Gastrocnemius medialis (tissue), 4 donors: ENCODE data around the gene ATG7. TPM values are rescaled to one million over a fixed set of nuclear protein-coding genes. Genes with fewer than 3 reads are reported as not detected.

Experiments
- ATAC-seq, 2 donors: fragments of 150-250 bp; one replicate each; pipeline ENCODE4 v1.9.1; 2016
- DNase-seq, 2 donors: peaks; one replicate each; pipeline ENCODE4 v3.0.0-alpha.2; 2019
- H3K27ac ChIP-seq, 4 donors: fragments of 200-600 bp; sonication (generic); 1 replicate in 1 of 4; 2 replicates in 3 of 4; pipeline ENCODE4 v1.5.1; 2016 to 2018; ENCODE audit warnings: mild to moderate bottlenecking in 2 of 4, moderate library complexity in 1 of 4
- H3K27me3 ChIP-seq, 3 donors: fragments of 200-600 bp; sonication (generic) in 2 of 3; 1 replicate in 1 of 3; 2 replicates in 2 of 3; pipeline versions ENCODE4 v1.5.1 to v1.6.0; 2016 to 2019; ENCODE audit warnings: mild to moderate bottlenecking in 1 of 3, moderate library complexity in 1 of 3
- H3K36me3 ChIP-seq, 2 donors: fragments of 200-600 bp; sonication (generic) in 1 of 2; one replicate each; pipeline ENCODE4 v1.5.1; 2017 to 2018
- H3K4me1 ChIP-seq, 2 donors: fragments of 200-600 bp; sonication (generic) in 1 of 2; one replicate each; pipeline ENCODE4 v1.5.1; 2016 to 2017; ENCODE audit warnings: mild to moderate bottlenecking in 2 of 2
- H3K4me3 ChIP-seq, 4 donors: fragments of 200-600 bp; sonication (generic) in 3 of 4; 1 replicate in 1 of 4; 2 replicates in 3 of 4; pipeline ENCODE4 v1.5.1; 2016 to 2019; ENCODE audit warnings: mild to moderate bottlenecking in 2 of 4
- H3K9me3 ChIP-seq, 3 donors: fragments of 200-600 bp; sonication (generic) in 2 of 3; 1 replicate in 1 of 3; 2 replicates in 2 of 3; pipeline ENCODE4 v1.5.1; 2016 to 2019
- POLR2A ChIP-seq, 2 donors: fragments of 450-650 bp; IDR thresholded peaks; one replicate each; pipeline ENCODE4 v1.6.1; 2017; ENCODE audit warnings: antibody characterized with exemption in 2 of 2, mild to moderate bottlenecking in 2 of 2, moderate library complexity in 2 of 2
- in situ Hi-C, 4 donors: fragments of 200-750 bp; cut with MboI; loops; one replicate each; pipeline versions ENCODE4 v1.15.0 to v1.8.0; 2017; ENCODE audit warnings: low sequenced_read_pairs in 4 of 4
- intact Hi-C: fragments of 100-400 bp; cut with DNase I; formaldehyde crosslinking; loops from one replicate; pipeline ENCODE4 v1.15.1; 2023; ENCODE audit warnings: low total_unique reads
- total RNA-seq, 4 donors: library from RNA; depleted of rRNA; stranded (reverse); fragments of >200 nt; gene quantifications; one replicate each; pipeline versions ENCODE4 v1.1.0 to v1.2.3, GENCODE V29; 2016
- TF ChIP-seq, protein P1 (sequence below), 5 experiments: fragments of 450-650 bp in 3 of 5; fragments of 200-600 bp in 2 of 5; sonication (generic) in 2 of 5; IDR thresholded peaks in 4 of 5; conservative IDR thresholded peaks in 1 of 5; 1 replicate in 4 of 5; 2 replicates in 1 of 5; pipeline ENCODE4 v1.5.1; 2016 to 2019; ENCODE audit warnings: antibody characterized with exemption in 5 of 5, mild to moderate bottlenecking in 3 of 5, moderate library complexity in 3 of 5

The ATG7 gene
- total RNA-seq, 4 donors from 2014 or later, result 13.5 to 29.2 (median 15.0) TPM

GRCh38 chr3:11583235-11583634 lies 311.0 kb downstream of the ATG7 start:
- DNase-seq, result no peak
- H3K27ac ChIP-seq, result peak overlapping the region; percentile 13 to 58 (median 42)
- ATAC-seq, result no peak
- H3K9me3 ChIP-seq, result no peaks in the 10 kb centered on the region
- in situ Hi-C loops (no loop called here), intact Hi-C loops (no loop called here)
- H3K4me1 ChIP-seq, result peaks cover 62 to 70% of the 10 kb centered on the region in 2 donors
- H3K27me3 ChIP-seq, result no peaks in the 10 kb centered on the region
- no peak overlapping the region for H3K4me3 ChIP-seq
- TF ChIP-seq, protein P1, sequence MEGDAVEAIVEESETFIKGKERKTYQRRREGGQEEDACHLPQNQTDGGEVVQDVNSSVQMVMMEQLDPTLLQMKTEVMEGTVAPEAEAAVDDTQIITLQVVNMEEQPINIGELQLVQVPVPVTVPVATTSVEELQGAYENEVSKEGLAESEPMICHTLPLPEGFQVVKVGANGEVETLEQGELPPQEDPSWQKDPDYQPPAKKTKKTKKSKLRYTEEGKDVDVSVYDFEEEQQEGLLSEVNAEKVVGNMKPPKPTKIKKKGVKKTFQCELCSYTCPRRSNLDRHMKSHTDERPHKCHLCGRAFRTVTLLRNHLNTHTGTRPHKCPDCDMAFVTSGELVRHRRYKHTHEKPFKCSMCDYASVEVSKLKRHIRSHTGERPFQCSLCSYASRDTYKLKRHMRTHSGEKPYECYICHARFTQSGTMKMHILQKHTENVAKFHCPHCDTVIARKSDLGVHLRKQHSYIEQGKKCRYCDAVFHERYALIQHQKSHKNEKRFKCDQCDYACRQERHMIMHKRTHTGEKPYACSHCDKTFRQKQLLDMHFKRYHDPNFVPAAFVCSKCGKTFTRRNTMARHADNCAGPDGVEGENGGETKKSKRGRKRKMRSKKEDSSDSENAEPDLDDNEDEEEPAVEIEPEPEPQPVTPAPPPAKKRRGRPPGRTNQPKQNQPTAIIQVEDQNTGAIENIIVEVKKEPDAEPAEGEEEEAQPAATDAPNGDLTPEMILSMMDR (IDR thresholded peaks at IDR 0.05 in 4 of 5, conservative IDR thresholded peaks at IDR 0.05 in 1 of 5), result no peak
- TF ChIP-seq POLR2A (IDR thresholded peaks at IDR 0.05), result no peak
- no peaks in the 10 kb centered on the region for H3K36me3 ChIP-seq

DNA sequence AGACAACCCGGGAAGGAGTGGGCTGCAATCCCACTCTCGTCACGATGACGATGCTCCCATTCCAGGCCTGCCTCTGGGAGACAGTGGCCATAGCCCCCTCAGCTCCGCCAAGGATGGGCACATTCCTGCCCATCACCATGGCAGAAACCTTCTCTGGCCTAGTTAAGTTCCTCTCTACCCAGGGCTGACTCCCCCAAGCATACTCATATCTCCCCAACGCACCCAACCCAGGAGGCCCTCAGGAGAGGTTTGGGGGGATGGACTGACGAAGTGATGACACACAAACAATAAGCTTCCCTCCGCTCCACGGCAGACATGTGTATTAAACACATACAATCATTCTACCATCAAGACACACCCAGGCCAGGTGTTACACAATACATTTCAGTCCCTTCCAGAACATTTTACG lies 311.4 kb downstream of the ATG7 start:
- Histone ChIP-seq H3K9me3 (no peaks in the 10 kb centered on the region), H3K27me3 (no peaks in the 10 kb centered on the region), H3K36me3 (no peaks in the 10 kb centered on the region), H3K4me3 (no peak overlapping the region), H3K27ac (peak overlapping the region; percentile 13 to 58 (median 42)), H3K4me1 (peaks cover 65 to 72% of the 10 kb centered on the region in 2 donors)
- ATAC-seq (no peak), DNase-seq (no peak)
- in situ Hi-C loops, result no loop called here
- intact Hi-C loops, result no loop called here
- TF ChIP-seq, protein P1 (IDR thresholded peaks at IDR 0.05 in 4 of 5, conservative IDR thresholded peaks at IDR 0.05 in 1 of 5), result no peak
- no peak for TF ChIP-seq POLR2A (IDR thresholded peaks at IDR 0.05)

- in situ Hi-C loops (no loop called here), intact Hi-C loops (no loop called here)
- no peak overlapping the region for H3K27ac ChIP-seq
- H3K27me3 ChIP-seq, result no peaks in the 10 kb centered on the region
- no peaks in the 10 kb centered on the region for H3K36me3 ChIP-seq
- TF ChIP-seq, protein P1 (IDR thresholded peaks at IDR 0.05 in 4 of 5, conservative IDR thresholded peaks at IDR 0.05 in 1 of 5), result no peak
- no peak for TF ChIP-seq POLR2A (IDR thresholded peaks at IDR 0.05)
- H3K4me1 ChIP-seq, result peaks cover 74 to 81% of the 10 kb centered on the region in 2 donors
- ATAC-seq (no peak), DNase-seq (no peak)
- H3K4me3 ChIP-seq, result no peak overlapping the region
- H3K9me3 ChIP-seq, result no peaks in the 10 kb centered on the region
These were observed 312.4 kb downstream of the ATG7 start for GRCh38 chr3:11584570-11584969.

DNA sequence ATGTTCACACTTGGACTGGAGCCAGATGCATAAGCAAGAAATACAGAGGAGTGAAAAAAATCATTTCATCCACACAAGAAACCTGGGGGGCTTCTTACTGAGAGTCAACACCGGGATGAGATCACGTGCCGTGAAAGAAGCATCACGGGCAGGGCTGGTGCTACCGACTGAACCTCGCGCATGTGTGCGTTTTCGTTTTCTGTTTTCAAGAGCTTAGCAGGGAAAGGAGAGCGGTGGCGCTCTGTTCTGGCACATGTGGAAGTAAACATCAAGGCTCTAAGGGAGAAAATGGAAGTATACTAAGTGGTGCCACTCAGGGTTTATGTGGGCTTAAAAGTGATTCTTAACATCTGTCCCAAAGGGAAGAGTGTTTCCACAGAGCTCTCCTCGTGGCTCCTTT lies 315.6 kb downstream of the ATG7 start:
- Histone ChIP-seq H3K27me3 (no peaks in the 10 kb centered on the region), H3K27ac (peak overlapping the region; percentile 48 to 76 (median 66)), H3K4me1 (peaks cover 79 to 89% of the 10 kb centered on the region in 2 donors), H3K9me3 (no peaks in the 10 kb centered on the region), H3K4me3 (no peak overlapping the region), H3K36me3 (no peaks in the 10 kb centered on the region)
- ATAC-seq, result no peak
- no peak for TF ChIP-seq POLR2A (IDR thresholded peaks at IDR 0.05)
- TF ChIP-seq, protein P1 (IDR thresholded peaks at IDR 0.05 in 4 of 5, conservative IDR thresholded peaks at IDR 0.05 in 1 of 5), result no peak
- in situ Hi-C loops (no loop called here), intact Hi-C loops (no loop called here)
- DNase-seq, result no peak

DNA sequence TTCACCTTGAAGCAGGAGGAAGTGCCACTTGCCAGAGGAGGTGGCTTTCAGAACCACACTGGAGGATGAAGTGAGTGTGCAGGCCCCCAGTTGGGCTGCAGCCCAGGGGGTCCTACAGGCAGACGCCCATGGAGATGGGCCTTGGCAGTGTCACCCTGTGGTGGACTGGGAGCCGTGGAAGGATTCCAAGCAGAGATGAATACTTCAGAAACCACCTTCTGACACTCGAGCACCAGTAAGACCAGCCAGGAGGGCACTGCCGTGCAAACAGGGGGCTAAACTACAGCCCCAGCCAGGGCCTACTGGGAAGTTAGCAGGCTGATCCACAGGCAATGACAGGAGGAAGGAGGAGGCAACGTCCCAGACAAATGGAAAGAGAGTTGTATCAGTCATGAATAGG lies 316.1 kb downstream of the ATG7 start:
- ATAC-seq (no peak), DNase-seq (no peak)
- H3K9me3 ChIP-seq, result no peaks in the 10 kb centered on the region
- TF ChIP-seq POLR2A (IDR thresholded peaks at IDR 0.05), result no peak
- TF ChIP-seq, protein P1 (IDR thresholded peaks at IDR 0.05 in 4 of 5, conservative IDR thresholded peaks at IDR 0.05 in 1 of 5), result no peak
- H3K4me1 ChIP-seq, result peaks cover 79 to 89% of the 10 kb centered on the region in 2 donors
- H3K36me3 ChIP-seq, result no peaks in the 10 kb centered on the region
- H3K27me3 ChIP-seq, result no peaks in the 10 kb centered on the region
- in situ Hi-C loops (no loop called here), intact Hi-C loops (no loop called here)
- peak overlapping the region; percentile 48 to 76 (median 66) for H3K27ac ChIP-seq
- H3K4me3 ChIP-seq, result no peak overlapping the region
